Spleen (tissue), 7 donors: ENCODE results near the gene BBIP1.

Experiments used
- CTCF ChIP-seq, 11 experiments: fragments of 200-600 bp in 7 of 11; fragments of 450-650 bp in 4 of 11; sonication (generic) in 4 of 11; IDR thresholded peaks in 8 of 11; conservative IDR thresholded peaks in 3 of 11; 1 replicate in 7 of 11; 2 replicates in 4 of 11; pipeline versions ENCODE4 v1.4.0 to v1.8.0; 2016 to 2021; ENCODE audit warnings: antibody characterized with exemption in 11 of 11, inconsistent platforms in 4 of 11, mild to moderate bottlenecking in 1 of 11
- POLR2A ChIP-seq, 3 donors: fragments of 450-650 bp; IDR thresholded peaks; one replicate each; pipeline ENCODE4 v1.5.1; 2017; ENCODE audit warnings: antibody characterized with exemption in 3 of 3, mild to moderate bottlenecking in 1 of 3
- POLR2AphosphoS5 ChIP-seq, 3 donors: sonication (generic); formaldehyde crosslinking; IDR thresholded peaks; one replicate each; pipeline ENCODE4 v1.5.1; 2017; ENCODE audit warnings: antibody characterized with exemption in 3 of 3
- donor health status: DM: no; HTN: no; CAD: no; lungs with moderate emphysema.
- donor health status: DM: no; HTN: no; CAD: no.
- donor health status: DM: no; HTN: no; CAD: no.

GRCh38 chr10:110967645-110968044, 48.7 kb upstream of the BBIP1 start:
- TF ChIP-seq POLR2A (IDR thresholded peaks at IDR 0.05) = no peak
- no peak for TF ChIP-seq CTCF (IDR thresholded peaks at IDR 0.05 in 8 of 11, conservative IDR thresholded peaks at IDR 0.05 in 3 of 11)
- TF ChIP-seq POLR2AphosphoS5 (IDR thresholded peaks at IDR 0.05) = no peak
